Esophagus squamous epithelium (tissue), 5 donors: ENCODE data around the gene ALG13. TPM values are rescaled to one million over a fixed set of nuclear protein-coding genes. Genes with fewer than 3 reads are reported as not detected.

Experiments used
- DNase-seq: peaks from one replicate; lab custom pipeline; 2025; lab: John Stamatoyannopoulos, UW
- H3K27ac ChIP-seq, 4 donors: fragments of 200-600 bp; sonication (generic); one replicate each; pipeline ENCODE4 v1.5.1; 2016 to 2019; ENCODE audit warnings: mild to moderate bottlenecking in 1 of 4
- H3K27me3 ChIP-seq, 4 donors: fragments of 200-600 bp; sonication (generic); 1 replicate in 3 of 4; 2 replicates in 1 of 4; pipeline versions ENCODE4 v1.5.1 to v1.6.0; 2017 to 2021; ENCODE audit warnings: antibody characterized with exemption in 1 of 4
- H3K36me3 ChIP-seq, 3 donors: fragments of 200-600 bp; sonication (generic); one replicate each; pipeline ENCODE4 v1.5.1; 2016 to 2019
- H3K4me1 ChIP-seq, 3 donors: fragments of 200-600 bp; sonication (generic); one replicate each; pipeline ENCODE4 v1.5.1; 2017 to 2019
- H3K4me3 ChIP-seq, 4 donors: fragments of 200-600 bp; sonication (generic); 1 replicate in 3 of 4; 2 replicates in 1 of 4; pipeline ENCODE4 v1.5.1; 2016 to 2019; ENCODE audit warnings: mild to moderate bottlenecking in 2 of 4, moderate library complexity in 1 of 4
- H3K9me3 ChIP-seq, 3 donors: fragments of 200-600 bp; sonication (generic); one replicate each; pipeline ENCODE4 v1.5.1; 2016 to 2019
- CTCF ChIP-seq, 6 experiments: fragments of 450-650 bp in 4 of 6; fragments of 200-600 bp in 2 of 6; sonication (generic) in 2 of 6; IDR thresholded peaks; one replicate each; pipeline ENCODE4 v1.5.1; 2016 to 2019; ENCODE audit warnings: antibody characterized with exemption in 6 of 6, mild to moderate bottlenecking in 4 of 6, moderate library complexity in 4 of 6
- POLR2A ChIP-seq, 4 donors: fragments of 450-650 bp; IDR thresholded peaks; one replicate each; pipeline ENCODE4 v1.6.1; 2017; ENCODE audit warnings: antibody characterized with exemption in 4 of 4, mild to moderate bottlenecking in 4 of 4, moderate library complexity in 3 of 4
- WGBS, 2 donors: methylation state at CpG; one replicate each; pipeline ENCODE4 v1.1.5; 2018; 5-methylcytosine and 5-hydroxymethylcytosine counted together
- intact Hi-C: fragments of 100-400 bp; cut with DNase I; formaldehyde crosslinking; loops from one replicate; pipeline ENCODE4 v1.15.0; 2022
- total RNA-seq, 4 donors: library from RNA; depleted of rRNA; stranded (reverse); fragments of >200 nt; gene quantifications; one replicate each; pipeline ENCODE4 v1.1.0, GENCODE V29; 2016
- donor health status: DM: yes; HTN: yes; CAD: no.

The ALG13 gene
- total RNA-seq, 4 donors from 2014 or later: 42.5 to 51.7 (median 43.8) TPM

- intact Hi-C loops: no loop called here
- Histone ChIP-seq H3K4me1 (no peaks in the 10 kb centered on the region), H3K9me3 (no peaks in the 10 kb centered on the region), H3K27me3 (no peaks in the 10 kb centered on the region), H3K4me3 (no peak overlapping the region), H3K36me3 (no peaks in the 10 kb centered on the region), H3K27ac (no peak overlapping the region)
- no peak for DNase-seq
- WGBS, 2 donors: 60 to 100% methylated on average over 1 of the region's 1 CpG
- TF ChIP-seq CTCF (IDR thresholded peaks at IDR 0.05) (no peak), POLR2A (IDR thresholded peaks at IDR 0.05) (no peak)
Measured at GRCh38 chrX:111646515-111646914, 34.5 kb upstream of the ALG13 start.

GRCh38 chrX:111648802-111649201 lies 32.2 kb upstream of the ALG13 start:
- H3K9me3 ChIP-seq: no peaks in the 10 kb centered on the region
- no peak overlapping the region for H3K4me3 ChIP-seq
- DNase-seq: no peak
- H3K36me3 ChIP-seq: no peaks in the 10 kb centered on the region
- H3K27ac ChIP-seq: no peak overlapping the region
- H3K27me3 ChIP-seq: peaks cover 0 to 3% (median 0%) of the 10 kb centered on the region in 4 donors
- TF ChIP-seq POLR2A (IDR thresholded peaks at IDR 0.05) (no peak), CTCF (IDR thresholded peaks at IDR 0.05) (no peak)
- 50% methylated on average over 2 of the region's 3 CpGs; no CpG with 5 or more reads in 1 of the 2 donors for WGBS, 2 donors
- no peaks in the 10 kb centered on the region for H3K4me1 ChIP-seq
- intact Hi-C loops: no loop called here

GRCh38 chrX:111649638-111650037 lies 31.3 kb upstream of the ALG13 start:
- TF ChIP-seq CTCF (IDR thresholded peaks at IDR 0.05) (no peak), POLR2A (IDR thresholded peaks at IDR 0.05) (no peak)
- intact Hi-C loops: no loop called here

GRCh38 chrX:111650845-111651244 lies 30.1 kb upstream of the ALG13 start:
- no peaks in the 10 kb centered on the region for H3K36me3 ChIP-seq
- H3K27ac ChIP-seq: no peak overlapping the region
- TF ChIP-seq POLR2A (IDR thresholded peaks at IDR 0.05) (no peak), CTCF (IDR thresholded peaks at IDR 0.05) (no peak)
- H3K4me3 ChIP-seq: no peak overlapping the region
- no peaks in the 10 kb centered on the region for H3K4me1 ChIP-seq
- no peaks in the 10 kb centered on the region for H3K9me3 ChIP-seq
- peaks cover 0 to 3% (median 0%) of the 10 kb centered on the region in 4 donors for H3K27me3 ChIP-seq
- intact Hi-C loops: no loop called here
- DNase-seq: no peak

More at GRCh38 chrX:111649638-111650037, 31.3 kb upstream of the ALG13 start:
- Histone ChIP-seq H3K4me3 (no peak overlapping the region), H3K27me3 (peaks cover 0 to 3% (median 0%) of the 10 kb centered on the region in 4 donors), H3K9me3 (no peaks in the 10 kb centered on the region), H3K4me1 (no peaks in the 10 kb centered on the region), H3K27ac (no peak overlapping the region), H3K36me3 (no peaks in the 10 kb centered on the region)
- WGBS, 2 donors: 80% methylated on average over 1 of the region's 1 CpG
- no peak for DNase-seq

- peaks cover 0 to 3% (median 0%) of the 10 kb centered on the region in 4 donors for H3K27me3 ChIP-seq
Measured at GRCh38 chrX:111652719-111653118, 28.3 kb upstream of the ALG13 start.

GRCh38 chrX:111661241-111661640 lies 19.7 kb upstream of the ALG13 start:
- no peak for TF ChIP-seq POLR2A (IDR thresholded peaks at IDR 0.05)
- TF ChIP-seq CTCF (IDR thresholded peaks at IDR 0.05): no peak
- DNase-seq: no peak
- H3K36me3 ChIP-seq: no peaks in the 10 kb centered on the region
- intact Hi-C loops: no loop called here
- no peaks in the 10 kb centered on the region for H3K27me3 ChIP-seq
- H3K9me3 ChIP-seq: no peaks in the 10 kb centered on the region
- H3K4me1 ChIP-seq: no peaks in the 10 kb centered on the region
- H3K27ac ChIP-seq: no peak overlapping the region
- H3K4me3 ChIP-seq: no peak overlapping the region
- 89% methylated on average over 1 of the region's 1 CpG; no CpG with 5 or more reads in 1 of the 2 donors for WGBS, 2 donors

More at GRCh38 chrX:111652719-111653118, 28.3 kb upstream of the ALG13 start:
- WGBS, 2 donors: 27 to 47% methylated on average over 3 of the region's 3 CpGs
- DNase-seq: no peak
- Histone ChIP-seq H3K36me3 (no peaks in the 10 kb centered on the region), H3K27ac (no peak overlapping the region), H3K4me1 (no peaks in the 10 kb centered on the region), H3K4me3 (no peak overlapping the region), H3K9me3 (no peaks in the 10 kb centered on the region)
- no peak for TF ChIP-seq POLR2A (IDR thresholded peaks at IDR 0.05)
- intact Hi-C loops: no loop called here
